Transverse colon (tissue), 4 donors: ENCODE results near the gene TDRD3. TPM values are rescaled to one million over a fixed set of nuclear protein-coding genes. Genes with fewer than 3 reads are reported as not detected.
A peak's percentile ranks its signal among the peaks of the same experiment; 100 is the strongest.

Experiments used
- DNase-seq: peaks from one replicate; pipeline ENCODE4 v3.0.0-alpha.2; 2019
- H3K27ac ChIP-seq, 4 donors: fragments of 200-600 bp; sonication (generic); 2 replicates each; pipeline ENCODE4 v1.5.1; 2016 to 2018; ENCODE audit warnings: inconsistent platforms in 4 of 4
- H3K27me3 ChIP-seq: fragments of 200-600 bp; sonication (generic); 2 replicates; pipeline ENCODE4 v1.5.1; 2017; ENCODE audit warnings: inconsistent platforms
- H3K36me3 ChIP-seq, 4 donors: fragments of 200-600 bp; sonication (generic); 2 replicates each; pipeline ENCODE4 v1.5.1; 2017 to 2019; ENCODE audit warnings: inconsistent platforms in 4 of 4
- H3K4me1 ChIP-seq, 4 donors: fragments of 200-600 bp; sonication (generic); 2 replicates each; pipeline ENCODE4 v1.5.1; 2017 to 2020; ENCODE audit warnings: inconsistent platforms in 4 of 4
- H3K4me3 ChIP-seq, 4 donors: fragments of 200-600 bp; sonication (generic); 1 replicate in 1 of 4; 2 replicates in 3 of 4; pipeline versions ENCODE4 v1.5.1 to v1.6.1; 2017 to 2019; ENCODE audit warnings: inconsistent platforms in 4 of 4
- H3K9me3 ChIP-seq, 2 donors: fragments of 200-600 bp; sonication (generic); 2 replicates each; pipeline ENCODE4 v1.5.1; 2017 to 2019; ENCODE audit warnings: inconsistent platforms in 2 of 2
- CTCF ChIP-seq, 5 experiments: fragments of 200-600 bp in 3 of 5; fragments of 450-650 bp in 2 of 5; sonication (generic) in 3 of 5; IDR thresholded peaks; 1 replicate in 2 of 5; 2 replicates in 3 of 5; pipeline ENCODE4 v1.5.1; 2016 to 2017; ENCODE audit warnings: antibody characterized with exemption in 5 of 5, inconsistent platforms in 3 of 5, mild to moderate bottlenecking in 2 of 5, moderate library complexity in 1 of 5
- EP300 ChIP-seq: sonication (generic); formaldehyde crosslinking; IDR thresholded peaks from one replicate; pipeline ENCODE4 v1.6.1; 2017; ENCODE audit warnings: antibody characterized with exemption, low read depth
- POLR2A ChIP-seq: fragments of 450-650 bp; IDR thresholded peaks from one replicate; pipeline ENCODE4 v1.6.1; 2016; ENCODE audit warnings: antibody characterized with exemption, mild to moderate bottlenecking, moderate library complexity
- POLR2AphosphoS5 ChIP-seq, 3 donors: sonication (generic); formaldehyde crosslinking; IDR thresholded peaks; one replicate each; pipeline ENCODE4 v1.6.1; 2016; ENCODE audit warnings: antibody characterized with exemption in 3 of 3
- WGBS, 2 donors: methylation state at CpG; one replicate each; pipeline ENCODE4 v1.1.5; 2018; ENCODE audit warnings: low coverage in 1 of 2; 5-methylcytosine and 5-hydroxymethylcytosine counted together
- in situ Hi-C, 4 donors: fragments of 200-750 bp; cut with MboI; loops; one replicate each; pipeline versions ENCODE4 v1.15.0 to v1.15.1; 2017; ENCODE audit warnings: low sequenced_read_pairs in 3 of 4, low pct_ligation_motif_present in 1 of 4, low pct_unique_long_range_greater_than_20kb in 1 of 4
- intact Hi-C: fragments of 100-400 bp; cut with DNase I; formaldehyde crosslinking; loops from one replicate; pipeline ENCODE4 v1.15.1; 2023; ENCODE audit warnings: low total_unique reads
- total RNA-seq, 4 donors: library from RNA; depleted of rRNA; stranded (reverse); fragments of >200 nt; gene quantifications; one replicate each; pipeline ENCODE4 v1.1.0, GENCODE V29; 2016

TDRD3 gene
- total RNA-seq, 4 donors from 2014 or later: 20.9 to 73.4 (median 33.9) TPM

GRCh38 chr13:60604058-60604457, 207.0 kb downstream of the TDRD3 start:
- TF ChIP-seq EP300 (no peak), POLR2A (no peak), POLR2AphosphoS5 (IDR thresholded peaks at IDR 0.05) (no peak), CTCF (IDR thresholded peaks at IDR 0.05) (no peak)
- Histone ChIP-seq H3K27me3 (no peaks in the 10 kb centered on the region), H3K4me3 (no peak overlapping the region), H3K9me3 (no peaks in the 10 kb centered on the region), H3K36me3 (no peaks in the 10 kb centered on the region), H3K27ac (no peak overlapping the region), H3K4me1 (no peaks in the 10 kb centered on the region)
- no peak for DNase-seq
- in situ Hi-C loops: no loop called here
- 80 to 92% methylated on average over 4 to 6 of the region's 6 CpGs for WGBS, 2 donors
- intact Hi-C loops: no loop called here

GRCh38 chr13:60608954-60609353, 211.9 kb downstream of the TDRD3 start:
- in situ Hi-C loops: no loop called here
- H3K4me3 ChIP-seq: no peak overlapping the region
- 73 to 89% methylated on average over 1 to 4 of the region's 4 CpGs for WGBS, 2 donors
- intact Hi-C loops: no loop called here
- no peaks in the 10 kb centered on the region for H3K27me3 ChIP-seq
- H3K9me3 ChIP-seq: no peaks in the 10 kb centered on the region
- H3K27ac ChIP-seq: no peak overlapping the region
- no peaks in the 10 kb centered on the region for H3K4me1 ChIP-seq
- no peak for DNase-seq
- no peaks in the 10 kb centered on the region for H3K36me3 ChIP-seq
- no peak for TF ChIP-seq CTCF (IDR thresholded peaks at IDR 0.05)
- TF ChIP-seq POLR2AphosphoS5 (IDR thresholded peaks at IDR 0.05): no peak

- TF ChIP-seq EP300 (no peak), POLR2AphosphoS5 (IDR thresholded peaks at IDR 0.05) (no peak), POLR2A (no peak), CTCF (IDR thresholded peaks at IDR 0.05) (no peak)
- no peaks in the 10 kb centered on the region for H3K36me3 ChIP-seq
- no peaks in the 10 kb centered on the region for H3K4me1 ChIP-seq
- intact Hi-C loops: no loop called here
- peaks cover 1% of the 10 kb centered on the region for H3K27me3 ChIP-seq
- H3K27ac ChIP-seq: no peak overlapping the region
- in situ Hi-C loops: no loop called here
- DNase-seq: no peak
- H3K4me3 ChIP-seq: no peak overlapping the region
- 71 to 80% methylated on average over 2 of the region's 2 CpGs for WGBS, 2 donors
- H3K9me3 ChIP-seq: no peaks in the 10 kb centered on the region
Measured at GRCh38 chr13:60611523-60611922, 214.5 kb downstream of the TDRD3 start.

GRCh38 chr13:60612593-60612992, 215.6 kb downstream of the TDRD3 start:
- Histone ChIP-seq H3K9me3 (no peaks in the 10 kb centered on the region), H3K4me1 (no peaks in the 10 kb centered on the region), H3K4me3 (no peak overlapping the region), H3K27ac (no peak overlapping the region), H3K27me3 (peaks cover 5% of the 10 kb centered on the region), H3K36me3 (no peaks in the 10 kb centered on the region)
- TF ChIP-seq EP300: no peak
- no peak for TF ChIP-seq CTCF (IDR thresholded peaks at IDR 0.05)
- TF ChIP-seq POLR2AphosphoS5 (IDR thresholded peaks at IDR 0.05): peak in 1 of 3 donors; percentile 33
- in situ Hi-C loops (no loop called here), intact Hi-C loops (no loop called here)
- WGBS, 2 donors: 16 to 48% methylated on average over 2 to 3 of the region's 3 CpGs
- no peak for DNase-seq
